ENCODE results near the gene SLCO2B1.

Gene SLCO2B1

DNA sequence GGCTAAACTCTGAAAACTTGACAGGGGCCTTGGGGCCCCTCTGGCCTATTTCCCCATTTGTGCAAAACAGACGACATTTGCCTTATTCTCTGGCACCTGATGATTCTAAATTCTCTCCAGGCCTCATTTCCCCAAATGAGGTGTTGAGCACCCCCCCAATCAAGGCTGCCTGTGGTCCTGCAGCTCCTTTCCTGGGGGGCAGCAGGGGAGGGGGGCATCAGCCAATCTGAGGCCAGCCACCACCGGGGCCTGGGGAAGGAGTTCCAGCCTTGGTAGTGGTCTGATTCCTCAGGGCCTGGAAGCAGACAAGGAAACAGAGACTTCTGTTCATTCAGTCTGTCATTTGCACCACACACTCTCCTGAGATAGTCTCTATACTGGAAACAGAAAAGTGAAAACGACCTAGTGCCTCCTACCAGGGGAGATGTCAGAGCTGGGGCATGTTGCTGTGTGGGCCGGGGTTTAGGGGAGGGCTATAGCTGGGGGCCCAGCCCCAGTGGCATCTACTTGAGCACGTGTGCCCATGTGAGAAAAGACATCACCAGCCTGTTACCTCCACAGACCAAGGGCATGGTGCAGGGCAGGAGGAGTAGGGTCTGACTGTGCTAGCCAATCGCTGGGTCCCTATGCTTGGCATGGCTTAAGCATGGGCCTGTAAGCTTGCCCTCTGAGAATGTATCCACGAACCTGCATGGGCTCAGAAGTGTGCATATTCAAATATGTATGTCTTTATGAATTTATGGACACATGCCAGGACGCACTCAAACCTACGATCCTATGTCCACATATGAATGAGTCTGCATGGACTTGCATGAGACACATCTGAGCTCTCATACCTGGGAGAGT lies 87.9 kb downstream of the SLCO2B1 start:
- Histone ChIP-seq H3K9me3 (replicated peaks in 1 of 11) (peaks cover 0 to 9% (median 0%) of the 10 kb centered on the region in 11 experiments; a peak in 5 of 22 replicates), H3K4me1 (peaks cover 14 to 28% (median 22%) of the 10 kb centered on the region in 10 experiments; a peak in 19 of 20 replicates), H3K4me3 (no peak overlapping the region), H3K36me3 (no peaks in the 10 kb centered on the region), H4K20me1 (peaks cover 0 to 43% (median 13%) of the 10 kb centered on the region in 11 experiments; a peak in 12 of 22 replicates), H3K27ac (no peak overlapping the region), H3K27me3 (peaks cover 63 to 93% (median 79%) of the 10 kb centered on the region in 11 experiments), H3K4me2 (no peak overlapping the region), H3K9ac (no peak overlapping the region)
- no peak for TF ChIP-seq Cebpa-rat (IDR thresholded peaks at IDR 0.05)

DNA sequence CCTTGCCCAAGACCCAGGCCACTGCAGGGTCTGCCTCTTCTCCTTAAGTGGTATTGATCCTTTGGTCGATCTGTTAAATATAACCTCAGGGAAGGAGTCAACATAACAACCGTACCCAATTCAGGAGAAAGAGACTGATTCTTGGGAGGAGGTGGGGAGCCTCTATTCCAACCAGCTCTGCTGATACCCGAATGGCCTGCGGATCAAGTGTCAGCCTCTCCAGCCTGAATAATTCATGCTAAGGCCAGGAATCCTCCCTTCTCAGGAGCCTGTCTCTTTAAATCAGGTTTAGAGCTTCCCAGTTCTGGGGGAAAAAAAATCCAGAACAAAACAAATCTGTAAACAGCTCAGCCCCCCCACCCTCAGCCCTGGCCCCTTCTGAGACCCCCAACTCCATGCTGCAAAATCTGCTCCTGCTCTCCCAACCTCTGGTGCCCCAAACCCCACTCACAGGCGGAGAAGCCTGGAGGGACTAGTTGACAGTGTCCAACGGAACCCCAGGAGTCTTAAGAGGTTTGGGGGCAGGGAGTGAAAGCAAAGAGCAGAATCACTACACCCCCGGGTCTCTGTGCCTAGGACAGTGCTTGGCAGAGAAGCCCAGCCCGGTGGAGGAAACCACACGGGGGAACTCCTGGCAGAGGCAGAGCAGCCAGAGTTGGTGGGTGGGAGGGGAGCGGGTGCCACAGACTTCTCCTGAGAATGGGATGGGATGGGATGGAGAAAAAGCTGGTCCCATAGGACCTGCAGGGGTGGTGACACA lies 88.8 kb downstream of the SLCO2B1 start:
- no peaks in the 10 kb centered on the region for H3K36me3 ChIP-seq
- peaks cover 0 to 48% (median 13%) of the 10 kb centered on the region in 11 experiments; a peak in 12 of 22 replicates for H4K20me1 ChIP-seq
- H3K9ac ChIP-seq = no peak overlapping the region
- no peak for TF ChIP-seq Cebpa-rat (IDR thresholded peaks at IDR 0.05)
- H3K9me3 ChIP-seq (replicated peaks in 1 of 11) = peaks cover 0 to 9% (median 0%) of the 10 kb centered on the region in 11 experiments; a peak in 5 of 22 replicates
- peaks cover 14 to 28% (median 22%) of the 10 kb centered on the region in 10 experiments; a peak in 19 of 20 replicates for H3K4me1 ChIP-seq
- peak overlapping the region in 2 of 10 experiments; percentile 52 to 63; a peak in 2 of 20 replicates for H3K4me3 ChIP-seq
- no peak overlapping the region for H3K27ac ChIP-seq
- peaks cover 63 to 98% (median 85%) of the 10 kb centered on the region in 11 experiments for H3K27me3 ChIP-seq
- H3K4me2 ChIP-seq = peak overlapping the region in 5 of 11 experiments; percentile 81 to 93 (median 90); a peak in 9 of 22 replicates

DNA sequence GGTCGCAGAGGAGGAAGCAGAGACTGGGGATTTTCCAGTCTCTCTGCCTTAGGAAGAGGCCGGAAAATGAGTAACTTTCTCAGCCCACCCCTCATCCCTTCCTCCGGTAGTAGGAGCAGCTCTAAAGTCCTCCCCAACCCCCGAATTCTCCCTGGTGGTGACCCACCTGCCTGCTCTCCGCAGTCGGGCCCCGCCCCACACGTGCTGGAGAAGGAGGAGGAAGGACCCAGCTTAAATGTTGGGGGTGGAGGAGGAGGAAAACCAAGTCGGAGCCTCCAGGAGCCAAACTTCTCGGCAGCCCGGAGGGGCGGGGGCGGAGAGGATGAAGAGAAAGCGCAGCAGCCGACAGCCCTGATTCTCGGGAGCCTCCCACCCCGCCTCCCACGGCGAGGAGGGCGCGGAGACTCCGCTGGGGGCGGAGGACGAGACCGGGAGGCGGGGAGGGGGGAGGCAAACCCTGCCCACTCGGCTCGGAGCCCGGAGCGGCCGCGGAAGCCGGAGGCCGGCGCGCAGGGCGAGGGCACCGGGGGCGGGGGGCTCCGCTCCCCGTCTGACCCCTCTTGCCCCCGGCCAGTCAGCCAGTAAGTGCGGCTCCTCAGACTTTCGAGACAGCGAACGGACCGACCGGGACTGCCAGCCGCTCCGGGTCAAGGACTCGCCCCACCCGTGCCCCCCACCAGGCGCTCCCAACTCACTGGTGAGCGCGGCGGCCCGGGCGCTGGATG lies 89.6 kb downstream of the SLCO2B1 start, which contains the start of gene TPBGL:
Gene TPBGL (plus strand): TSS at position 464 of the 725 bp plus-strand sequence. CDS start 276 bp downstream, outside the sequence.
- H3K4me2 ChIP-seq = peak within 1 kb of the TSS; percentile 76 to 93 (median 87)
- TF ChIP-seq Cebpa-rat (IDR thresholded peaks at IDR 0.05) = no peak
- H3K27ac ChIP-seq = no peak within 1 kb of the TSS
- no peaks in the 10 kb centered on the region for H3K36me3 ChIP-seq
- peaks cover 14 to 28% (median 22%) of the 10 kb centered on the region in 10 experiments; a peak in 19 of 20 replicates for H3K4me1 ChIP-seq
- peak within 1 kb of the TSS in 7 of 11 experiments; percentile 4 to 47 (median 40); a peak in 9 of 22 replicates for H3K9ac ChIP-seq
- H3K4me3 ChIP-seq = peak within 1 kb of the TSS; percentile 50 to 68 (median 56)
- H3K9me3 ChIP-seq (replicated peaks in 1 of 11) = peaks cover 0 to 9% (median 0%) of the 10 kb centered on the region in 11 experiments; a peak in 5 of 22 replicates
- H3K27me3 ChIP-seq = peaks cover 63 to 90% (median 84%) of the 10 kb centered on the region in 11 experiments
- peaks cover 0 to 48% (median 13%) of the 10 kb centered on the region in 11 experiments; a peak in 12 of 22 replicates for H4K20me1 ChIP-seq

DNA sequence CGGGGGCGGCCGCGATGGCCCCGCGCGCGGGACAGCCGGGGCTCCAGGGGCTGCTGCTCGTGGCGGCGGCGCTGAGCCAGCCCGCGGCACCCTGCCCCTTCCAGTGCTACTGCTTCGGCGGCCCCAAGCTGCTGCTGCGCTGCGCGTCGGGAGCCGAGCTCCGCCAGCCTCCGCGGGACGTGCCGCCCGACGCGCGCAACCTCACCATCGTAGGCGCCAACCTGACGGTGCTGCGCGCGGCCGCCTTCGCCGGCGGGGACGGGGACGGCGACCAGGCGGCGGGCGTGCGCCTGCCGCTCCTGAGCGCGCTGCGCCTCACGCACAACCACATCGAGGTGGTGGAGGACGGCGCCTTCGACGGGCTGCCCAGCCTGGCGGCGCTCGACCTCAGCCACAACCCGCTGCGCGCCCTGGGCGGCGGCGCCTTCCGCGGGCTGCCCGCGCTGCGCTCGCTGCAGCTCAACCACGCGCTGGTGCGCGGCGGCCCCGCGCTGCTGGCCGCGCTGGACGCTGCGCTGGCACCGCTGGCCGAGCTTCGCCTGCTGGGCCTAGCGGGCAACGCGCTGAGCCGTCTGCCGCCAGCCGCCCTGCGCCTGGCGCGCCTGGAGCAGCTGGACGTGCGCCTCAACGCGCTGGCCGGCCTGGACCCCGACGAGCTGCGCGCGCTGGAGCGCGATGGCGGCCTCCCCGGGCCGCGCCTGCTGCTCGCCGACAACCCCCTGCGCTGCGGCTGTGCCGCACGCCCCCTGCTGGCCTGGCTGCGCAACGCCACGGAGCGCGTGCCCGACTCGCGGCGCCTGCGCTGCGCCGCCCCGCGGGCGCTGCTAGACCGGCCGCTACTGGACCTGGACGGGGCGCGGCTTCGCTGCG lies 90.4 kb downstream of the SLCO2B1 start:
- H3K9me3 ChIP-seq (replicated peaks in 1 of 11) = peaks cover 0 to 9% (median 0%) of the 10 kb centered on the region in 11 experiments; a peak in 5 of 22 replicates
- no peaks in the 10 kb centered on the region for H3K36me3 ChIP-seq
- peaks cover 0 to 48% (median 13%) of the 10 kb centered on the region in 11 experiments; a peak in 12 of 22 replicates for H4K20me1 ChIP-seq
- H3K27me3 ChIP-seq = peaks cover 63 to 86% (median 81%) of the 10 kb centered on the region in 11 experiments
- no peak for TF ChIP-seq Cebpa-rat (IDR thresholded peaks at IDR 0.05)
- H3K4me1 ChIP-seq = peaks cover 14 to 28% (median 22%) of the 10 kb centered on the region in 10 experiments; a peak in 19 of 20 replicates
- no peak overlapping the region for H3K27ac ChIP-seq
- peak overlapping the region in 8 of 11 experiments; percentile 14 to 47 (median 35); a peak in 10 of 22 replicates for H3K9ac ChIP-seq
- H3K4me3 ChIP-seq = peak overlapping the region; percentile 50 to 68 (median 56)
- peak overlapping the region; percentile 76 to 93 (median 87) for H3K4me2 ChIP-seq

DNA sequence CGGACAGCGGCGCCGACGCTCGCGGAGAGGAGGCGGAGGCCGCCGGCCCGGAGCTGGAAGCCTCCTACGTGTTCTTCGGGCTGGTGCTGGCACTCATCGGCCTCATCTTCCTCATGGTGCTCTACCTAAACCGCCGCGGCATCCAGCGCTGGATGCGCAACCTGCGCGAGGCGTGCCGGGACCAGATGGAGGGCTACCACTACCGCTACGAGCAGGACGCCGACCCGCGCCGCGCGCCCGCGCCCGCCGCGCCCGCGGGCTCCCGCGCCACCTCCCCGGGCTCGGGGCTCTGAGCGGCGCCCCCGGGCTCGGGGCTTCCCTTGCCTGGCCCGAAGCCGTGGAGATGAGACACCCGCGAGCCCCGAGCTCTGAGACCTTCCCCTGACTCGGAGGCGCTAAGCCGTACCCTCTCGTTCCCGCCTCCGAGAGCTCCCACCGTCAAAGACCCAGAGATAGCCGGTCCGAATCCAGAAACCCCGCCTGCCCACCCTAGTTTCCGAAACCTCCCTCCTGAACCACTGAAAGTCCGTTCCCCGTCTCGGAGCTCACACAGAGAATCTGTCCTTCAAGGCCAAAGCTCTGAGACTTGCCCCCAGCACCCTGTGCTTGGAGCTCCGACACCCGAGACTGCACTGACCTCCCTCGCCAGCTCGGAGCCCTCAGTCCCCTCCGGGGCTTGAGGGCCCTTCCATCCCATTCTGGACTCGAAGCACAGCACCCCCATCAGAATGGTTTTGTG lies 91.2 kb downstream of the SLCO2B1 start:
- Histone ChIP-seq H3K36me3 (no peaks in the 10 kb centered on the region), H4K20me1 (peaks cover 0 to 48% (median 13%) of the 10 kb centered on the region in 11 experiments; a peak in 12 of 22 replicates), H3K4me3 (peak overlapping the region; percentile 50 to 68 (median 56); a peak in 18 of 20 replicates), H3K27me3 (peaks cover 63 to 79% (median 74%) of the 10 kb centered on the region in 11 experiments), H3K9me3 (replicated peaks in 1 of 11) (peaks cover 0 to 9% (median 0%) of the 10 kb centered on the region in 11 experiments; a peak in 5 of 22 replicates), H3K4me2 (peak overlapping the region; percentile 76 to 93 (median 87)), H3K4me1 (peaks cover 14 to 25% (median 21%) of the 10 kb centered on the region in 10 experiments; a peak in 19 of 20 replicates), H3K9ac (peak overlapping the region in 4 of 11 experiments; percentile 15 to 40 (median 24); a peak in 2 of 22 replicates), H3K27ac (no peak overlapping the region)
- TF ChIP-seq Cebpa-rat (IDR thresholded peaks at IDR 0.05) = no peak

DNA sequence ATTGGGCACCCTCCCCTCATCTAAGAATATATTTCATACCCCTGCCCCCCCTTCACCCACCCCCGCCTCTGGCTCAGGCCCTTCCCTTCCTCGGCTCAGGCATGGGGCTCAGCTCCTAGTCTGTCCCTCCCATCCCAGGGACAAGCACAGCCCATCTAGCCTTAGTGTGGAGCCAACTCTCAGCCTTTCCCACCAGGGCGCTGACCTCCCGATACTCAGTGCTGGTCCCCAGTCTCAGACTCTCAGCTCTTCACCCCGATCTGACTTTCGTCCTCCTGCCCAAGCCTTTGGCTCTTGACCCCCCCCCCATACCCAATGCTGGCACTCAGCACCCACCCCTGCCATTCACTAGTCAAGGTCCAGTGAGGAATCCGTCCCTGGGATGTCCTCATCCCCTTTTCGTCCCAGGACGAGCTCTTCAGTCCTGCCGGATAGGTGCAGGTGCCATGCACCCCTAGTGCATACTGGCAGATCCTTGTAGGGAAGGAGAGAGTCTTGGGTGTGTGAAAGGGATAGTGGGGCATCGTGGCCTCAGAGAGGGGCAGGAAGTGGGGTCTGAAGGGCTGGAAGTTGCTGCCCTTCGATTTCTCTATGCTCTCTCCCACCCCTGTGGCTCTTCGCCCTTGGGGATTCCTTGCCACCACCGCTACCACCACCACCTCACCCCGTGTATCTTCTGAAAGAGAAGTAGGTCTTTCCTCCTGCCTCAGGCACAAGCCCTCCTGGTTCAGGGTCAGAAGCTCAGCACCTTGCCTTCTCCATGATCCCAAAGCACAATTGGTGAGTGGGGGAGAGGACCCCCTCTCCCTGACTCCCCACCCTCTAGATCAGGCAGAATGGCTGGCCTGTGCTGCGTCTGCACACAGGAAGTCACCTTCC lies 92.1 kb downstream of the SLCO2B1 start:
- H3K4me3 ChIP-seq = no peak overlapping the region
- peaks cover 14 to 23% (median 20%) of the 10 kb centered on the region in 10 experiments; a peak in 19 of 20 replicates for H3K4me1 ChIP-seq
- no peak overlapping the region for H3K4me2 ChIP-seq
- no peak overlapping the region for H3K9ac ChIP-seq
- peaks cover 0 to 9% (median 0%) of the 10 kb centered on the region in 11 experiments; a peak in 5 of 22 replicates for H3K9me3 ChIP-seq (replicated peaks in 1 of 11)
- no peaks in the 10 kb centered on the region for H3K36me3 ChIP-seq
- TF ChIP-seq Cebpa-rat (IDR thresholded peaks at IDR 0.05) = no peak
- H3K27me3 ChIP-seq = peaks cover 56 to 70% (median 65%) of the 10 kb centered on the region in 11 experiments
- H3K27ac ChIP-seq = no peak overlapping the region
- peaks cover 0 to 46% (median 13%) of the 10 kb centered on the region in 11 experiments; a peak in 12 of 22 replicates for H4K20me1 ChIP-seq
